GM06990 (cell line): ENCODE results near the gene CHKB.

Experiments used
- DNase-seq: peaks from one replicate; pipeline ENCODE4 v3.0.0-alpha.2; 2011; ENCODE audit not compliant: insufficient read length; ENCODE audit errors: extremely low read depth
- H3K27me3 ChIP-seq: replicated peaks from 2 replicates; pipeline ENCODE4 v1.6.0; 2011; ENCODE audit warnings: low read length; ENCODE audit not compliant: control insufficient read depth, insufficient read depth
- H3K36me3 ChIP-seq: 2 replicates; pipeline ENCODE4 v1.5.1; 2011; ENCODE audit warnings: low read length; ENCODE audit not compliant: control insufficient read depth, insufficient read depth
- H3K4me3 ChIP-seq: replicated peaks from 2 replicates; pipeline ENCODE4 v1.5.1; 2011; ENCODE audit warnings: low read depth, mild to moderate bottlenecking, control low read depth, low read length
- CTCF ChIP-seq: IDR thresholded peaks from 2 replicates; pipeline ENCODE4 v1.5.1; 2011; ENCODE audit warnings: low read length, control low read depth, mild to moderate bottlenecking, inconsistent platforms; ENCODE audit not compliant: insufficient read depth, poor library complexity, severe bottlenecking

Gene CHKB

GRCh38 chr22:50584106-50585096 is 1.8 kb upstream of the CHKB start:
- TF ChIP-seq CTCF: no peak
- H3K27me3 ChIP-seq: no peaks in the 10 kb centered on the region
- H3K4me3 ChIP-seq: no peak overlapping the region
- DNase-seq: no peak
- H3K36me3 ChIP-seq: peaks cover 10% of the 10 kb centered on the region

- TF ChIP-seq CTCF: peak; percentile 2
- Histone ChIP-seq H3K36me3 (peaks cover 13% of the 10 kb centered on the region), H3K27me3 (no peaks in the 10 kb centered on the region), H3K4me3 (peak overlapping the region; percentile 70)
- DNase-seq: no peak
Observed at GRCh38 chr22:50583294-50583861, 729 bp upstream of the CHKB start.

- H3K36me3 ChIP-seq: peaks cover 16% of the 10 kb centered on the region
- TF ChIP-seq CTCF: no peak
- no peak for DNase-seq
- H3K27me3 ChIP-seq: no peaks in the 10 kb centered on the region
- peak overlapping the region; percentile 85 for H3K4me3 ChIP-seq
Observed at GRCh38 chr22:50581950-50582492, 628 bp downstream of the CHKB start.

- DNase-seq: no peak
- peaks cover 18% of the 10 kb centered on the region for H3K36me3 ChIP-seq
- H3K4me3 ChIP-seq: peak overlapping the region; percentile 85
- TF ChIP-seq CTCF: no peak
- H3K27me3 ChIP-seq: no peaks in the 10 kb centered on the region
Observed at GRCh38 chr22:50581031-50581949, 1.4 kb downstream of the CHKB start.

GRCh38 chr22:50579752-50580151 is 2.9 kb downstream of the CHKB start:
- Histone ChIP-seq H3K4me3 (no peak overlapping the region), H3K36me3 (peaks cover 26% of the 10 kb centered on the region), H3K27me3 (no peaks in the 10 kb centered on the region)
- DNase-seq: no peak
- no peak for TF ChIP-seq CTCF
